ENCODE data around the gene OSBP2.

OSBP2 gene

GRCh38 chr22:30941363-30941740, 246.7 kb downstream of the OSBP2 start:
- ChIA-PET POLR2A (no interaction called here), CTCF (interaction anchor here (0.9 to 1.4 kb wide), 2 partner anchors 11 to 143 kb away, joined by 3 read pairs; no protein-coding TSS in a partner anchor)
- no peak for DNase-seq (ENCODE audit: extremely low spot score)
- TF ChIP-seq, protein P1, sequence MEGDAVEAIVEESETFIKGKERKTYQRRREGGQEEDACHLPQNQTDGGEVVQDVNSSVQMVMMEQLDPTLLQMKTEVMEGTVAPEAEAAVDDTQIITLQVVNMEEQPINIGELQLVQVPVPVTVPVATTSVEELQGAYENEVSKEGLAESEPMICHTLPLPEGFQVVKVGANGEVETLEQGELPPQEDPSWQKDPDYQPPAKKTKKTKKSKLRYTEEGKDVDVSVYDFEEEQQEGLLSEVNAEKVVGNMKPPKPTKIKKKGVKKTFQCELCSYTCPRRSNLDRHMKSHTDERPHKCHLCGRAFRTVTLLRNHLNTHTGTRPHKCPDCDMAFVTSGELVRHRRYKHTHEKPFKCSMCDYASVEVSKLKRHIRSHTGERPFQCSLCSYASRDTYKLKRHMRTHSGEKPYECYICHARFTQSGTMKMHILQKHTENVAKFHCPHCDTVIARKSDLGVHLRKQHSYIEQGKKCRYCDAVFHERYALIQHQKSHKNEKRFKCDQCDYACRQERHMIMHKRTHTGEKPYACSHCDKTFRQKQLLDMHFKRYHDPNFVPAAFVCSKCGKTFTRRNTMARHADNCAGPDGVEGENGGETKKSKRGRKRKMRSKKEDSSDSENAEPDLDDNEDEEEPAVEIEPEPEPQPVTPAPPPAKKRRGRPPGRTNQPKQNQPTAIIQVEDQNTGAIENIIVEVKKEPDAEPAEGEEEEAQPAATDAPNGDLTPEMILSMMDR (IDR thresholded peaks at IDR 0.05; ENCODE audit: control extremely low read depth, extremely low read depth, low read depth, missing control alignments) = no peak

- DNase-seq (ENCODE audit: extremely low spot score) = no peak
- ChIA-PET CTCF (no interaction called here), POLR2A (no interaction called here)
- TF ChIP-seq, protein P1 (IDR thresholded peaks at IDR 0.05; ENCODE audit: control extremely low read depth, extremely low read depth, low read depth, missing control alignments) = no peak
These were observed 248.7 kb downstream of the OSBP2 start for GRCh38 chr22:30943368-30943767.

DNA sequence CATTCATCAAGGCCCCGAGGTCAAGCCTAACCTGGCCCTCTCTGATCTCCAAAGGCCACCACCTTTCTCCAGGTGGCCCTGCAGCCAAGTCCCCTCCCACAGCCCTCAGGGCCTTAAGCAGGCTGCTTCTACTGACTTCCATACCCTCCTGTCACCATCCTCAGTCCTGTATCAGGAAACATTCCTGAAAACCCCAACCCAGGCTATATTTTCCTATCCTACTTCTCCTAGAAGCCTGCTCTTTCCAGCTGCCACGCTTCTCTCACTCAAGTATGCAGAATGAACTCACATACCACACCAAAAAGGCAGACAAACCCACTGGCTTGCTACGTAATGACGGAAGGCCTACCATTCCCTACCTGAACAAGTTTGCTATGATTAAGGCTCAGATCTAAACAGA, 250.3 kb downstream of the OSBP2 start:
- ChIA-PET CTCF (interaction anchor here (0.9 to 2.8 kb wide), 2 partner anchors 13 to 141 kb away, joined by 3 to 20 read pairs; no protein-coding TSS in a partner anchor), POLR2A (no interaction called here)
- TF ChIP-seq, protein P1 (IDR thresholded peaks at IDR 0.05; ENCODE audit: control extremely low read depth, extremely low read depth, low read depth, missing control alignments) = no peak
- no peak for DNase-seq (ENCODE audit: extremely low spot score)

DNA sequence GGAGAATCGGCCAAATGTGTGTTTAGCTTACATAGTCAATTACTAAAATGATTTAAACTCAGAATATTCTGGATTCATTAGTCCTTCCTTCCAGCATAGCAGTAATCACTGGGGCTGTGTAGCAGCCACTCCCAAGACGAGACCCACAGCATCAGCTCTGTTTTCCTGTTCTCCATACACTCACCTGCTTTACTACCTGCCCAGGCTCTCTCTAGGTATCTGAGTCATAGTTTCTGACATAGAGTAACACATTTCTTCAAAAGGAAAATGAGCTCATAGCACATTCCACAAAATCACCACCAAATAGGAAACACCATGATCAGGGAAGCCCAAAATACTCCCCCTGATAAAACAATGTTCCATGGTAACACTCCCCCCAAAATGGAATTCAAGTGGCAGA, 251.0 kb downstream of the OSBP2 start:
- no peak for DNase-seq (ENCODE audit: extremely low spot score)
- CTCF ChIA-PET = interaction anchor here (0.9 to 2.8 kb wide), 6 partner anchors 13 to 267 kb away, joined by 3 to 20 read pairs (median 4); partner anchors contain the start of gene LIMK2
- TF ChIP-seq, protein P1 (IDR thresholded peaks at IDR 0.05; ENCODE audit: control extremely low read depth, extremely low read depth, low read depth, missing control alignments) = no peak
- POLR2A ChIA-PET = no interaction called here

DNA sequence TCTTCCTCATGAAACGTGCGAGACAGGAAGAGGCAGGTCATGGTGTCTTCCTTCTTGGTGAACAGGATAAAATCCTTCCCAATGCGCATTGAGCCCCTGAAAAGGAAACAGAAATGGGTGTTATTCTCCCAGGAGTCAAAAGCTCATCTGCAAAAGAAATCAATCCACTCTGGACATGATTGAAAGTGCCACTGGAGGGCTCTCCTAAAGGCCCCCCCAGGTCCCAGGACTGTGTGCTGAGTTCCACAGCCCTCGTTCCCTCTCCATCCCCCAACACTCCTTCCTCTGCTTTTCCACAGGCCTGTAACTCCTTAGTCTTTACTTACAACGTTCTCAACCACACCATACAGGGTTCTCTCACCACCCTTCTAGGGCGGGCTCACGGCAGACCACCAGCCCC, 251.7 kb downstream of the OSBP2 start:
- POLR2A ChIA-PET = no interaction called here
- DNase-seq (ENCODE audit: extremely low spot score) = no peak
- CTCF ChIA-PET = interaction anchor here (0.9 to 2.8 kb wide), 6 partner anchors 19 to 266 kb away, joined by 3 to 20 read pairs (median 4); partner anchors contain the start of gene LIMK2
- TF ChIP-seq, protein P1 (IDR thresholded peaks at IDR 0.05; ENCODE audit: control extremely low read depth, extremely low read depth, low read depth, missing control alignments) = no peak

DNA sequence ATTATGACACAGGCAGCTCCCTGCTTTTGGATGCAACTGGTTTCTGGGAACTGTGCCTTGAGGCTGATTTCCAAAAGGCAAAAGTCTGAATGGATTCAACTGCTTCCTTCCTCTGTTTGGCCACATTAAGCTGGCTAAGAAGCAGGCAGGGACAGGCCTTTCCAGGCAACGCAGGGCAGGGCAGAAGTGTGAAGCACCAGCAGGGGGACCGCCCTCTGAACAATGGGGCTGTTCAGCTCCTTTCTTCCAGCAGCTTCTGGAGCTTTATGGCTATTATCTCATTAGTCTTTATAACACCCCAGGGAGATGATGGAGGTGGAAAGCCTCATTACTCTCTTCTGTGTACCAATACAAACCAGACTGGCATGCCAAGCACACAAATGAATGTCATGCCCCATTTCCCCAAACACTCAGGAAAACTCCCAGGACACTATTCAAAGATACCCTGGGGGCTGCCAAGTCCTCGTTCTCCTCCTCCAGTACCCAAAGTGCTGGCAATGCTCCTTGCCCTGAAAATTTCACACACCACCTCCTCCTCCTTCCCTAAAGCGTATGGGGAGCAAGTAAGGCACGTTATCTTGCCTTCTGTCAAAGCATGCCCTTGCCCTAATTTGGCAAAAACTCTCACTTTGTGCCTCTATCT, 252.6 kb downstream of the OSBP2 start:
- ChIA-PET POLR2A (no interaction called here), CTCF (interaction anchor here (0.8 to 2.8 kb wide), 5 partner anchors 25 to 202 kb away, joined by 3 to 20 read pairs (median 3); partner anchors contain the start of gene SMTN)
- TF ChIP-seq, protein P1 (IDR thresholded peaks at IDR 0.05; ENCODE audit: control extremely low read depth, extremely low read depth, low read depth, missing control alignments) = no peak
- DNase-seq (ENCODE audit: extremely low spot score) = no peak

Data from GM10248 (cell line).